ENCODE results near the gene PTK6.
A peak's percentile ranks its signal among the peaks of the same experiment; 100 is the strongest.

PTK6 gene

GRCh38 chr20:63556873-63557478 is 19.8 kb upstream of the PTK6 start:
- no peak for DNase-seq

GRCh38 chr20:63555661-63556381 is 18.6 kb upstream of the PTK6 start:
- no peak for DNase-seq

GRCh38 chr20:63554361-63555278 is 17.4 kb upstream of the PTK6 start:
- DNase-seq = no peak

DNA sequence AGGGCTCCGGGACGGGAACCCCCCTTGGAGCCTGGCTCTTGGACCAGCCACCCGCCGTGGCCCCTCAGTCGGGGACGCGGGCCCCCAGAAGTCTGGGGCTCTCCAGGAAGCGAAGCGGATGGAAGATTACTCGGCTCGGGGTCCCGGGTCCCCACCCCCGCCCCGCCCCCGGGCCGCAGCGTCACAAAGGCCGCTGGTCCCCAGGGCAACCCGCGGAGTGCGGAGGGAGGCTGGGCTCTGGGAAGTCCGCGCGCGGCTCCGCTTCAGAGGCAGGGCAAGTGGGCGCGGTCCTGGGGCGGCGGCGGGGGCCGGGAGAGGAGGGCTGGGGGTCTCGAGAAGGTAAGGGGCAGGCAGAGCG is 16.7 kb upstream of the PTK6 start, which contains the start of gene FNDC11:
TSS of gene FNDC11 (plus strand) at position 227 of the 358 bp plus-strand sequence. CDS start 1,505 bp downstream, outside the sequence.
- no peak for DNase-seq

GRCh38 chr20:63553251-63553932 is 16.2 kb upstream of the PTK6 start:
- DNase-seq = peak; percentile 70

GRCh38 chr20:63552481-63553249 is 15.5 kb upstream of the PTK6 start:
- DNase-seq = no peak

GRCh38 chr20:63551068-63551467 is 13.9 kb upstream of the PTK6 start:
- DNase-seq = no peak

DNA sequence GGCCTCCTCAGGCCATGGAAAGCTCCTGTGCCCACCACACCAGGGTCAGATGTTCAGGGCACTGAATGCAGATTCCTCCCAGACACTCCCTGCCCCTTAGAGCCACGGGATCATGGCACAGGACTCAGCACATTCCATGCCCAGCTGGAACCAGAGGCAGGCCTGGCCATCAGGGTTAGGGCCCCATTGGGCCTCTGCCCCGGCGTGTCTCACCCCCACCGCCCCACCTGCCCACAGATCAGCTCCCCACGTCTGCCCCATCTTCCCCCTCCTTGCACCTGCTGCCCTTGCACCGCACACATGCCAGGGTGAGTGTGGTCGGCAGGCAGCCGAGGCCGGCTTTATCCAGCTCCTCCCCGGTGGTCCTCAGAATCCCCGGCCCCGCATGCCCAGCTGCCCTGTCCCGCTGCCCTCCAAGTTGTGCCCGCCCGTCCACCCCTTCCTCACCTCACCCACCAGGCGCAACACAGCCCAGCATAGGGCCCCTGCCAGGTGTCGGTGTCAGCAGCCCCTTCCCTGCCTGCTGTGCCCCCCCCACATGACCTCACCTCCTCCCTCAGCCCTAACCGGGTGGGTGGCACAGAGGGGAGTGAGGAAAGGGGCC is 12.6 kb upstream of the PTK6 start:
- no peak for DNase-seq

- no peak for DNase-seq
These were observed 11.8 kb upstream of the PTK6 start for GRCh38 chr20:63549019-63549418.

GRCh38 chr20:63548542-63548941 is 11.4 kb upstream of the PTK6 start:
- DNase-seq = no peak

- DNase-seq = no peak
These were observed 10.7 kb upstream of the PTK6 start, which contains the start of gene SRMS for GRCh38 chr20:63547725-63548480. Gene SRMS (minus strand): TSS chr20:63547749. CDS start chr20:63547463, 286 bp downstream.

DNA sequence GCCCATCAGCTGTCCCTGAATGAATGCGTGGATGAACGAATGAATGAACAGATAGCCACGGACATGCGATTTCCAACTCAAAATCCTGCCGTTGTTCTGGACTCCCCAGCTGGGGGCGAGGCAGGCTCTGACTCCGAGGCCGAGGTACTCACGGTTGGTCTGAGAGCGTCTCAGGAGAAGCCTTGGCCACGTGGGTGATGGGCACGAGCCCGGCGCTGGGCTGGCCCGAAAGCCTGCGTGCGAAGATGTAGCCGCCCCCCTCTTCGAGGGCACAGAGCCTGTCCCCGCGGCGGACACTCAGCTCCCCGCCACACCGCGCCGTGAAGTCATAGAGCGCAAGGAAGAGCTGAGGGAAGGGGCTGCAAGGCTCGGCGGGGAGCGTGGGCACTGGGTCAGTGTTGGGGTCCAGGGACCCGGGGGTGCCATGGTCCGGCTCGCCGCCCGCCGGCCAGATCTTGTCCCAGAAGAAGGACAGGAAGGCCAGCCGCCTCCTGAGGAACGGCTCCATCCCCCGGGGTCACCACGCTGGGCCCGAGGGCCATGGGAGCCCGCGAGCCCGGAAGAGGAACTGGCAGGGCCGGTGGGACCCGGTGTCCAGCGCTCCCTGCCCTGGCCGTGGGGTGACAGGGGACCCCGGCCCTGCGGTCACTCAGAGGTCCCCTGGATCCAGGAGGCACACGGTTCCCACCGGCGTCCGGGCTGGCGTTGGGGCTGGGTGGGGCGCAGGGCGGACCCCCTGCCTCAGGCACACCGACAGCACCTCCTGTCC is 10.0 kb upstream of the PTK6 start:
- no peak for DNase-seq

GRCh38 chr20:63546256-63546955 is 9.2 kb upstream of the PTK6 start:
- DNase-seq = no peak

GRCh38 chr20:63545814-63546213 is 8.6 kb upstream of the PTK6 start:
- DNase-seq = no peak

DNA sequence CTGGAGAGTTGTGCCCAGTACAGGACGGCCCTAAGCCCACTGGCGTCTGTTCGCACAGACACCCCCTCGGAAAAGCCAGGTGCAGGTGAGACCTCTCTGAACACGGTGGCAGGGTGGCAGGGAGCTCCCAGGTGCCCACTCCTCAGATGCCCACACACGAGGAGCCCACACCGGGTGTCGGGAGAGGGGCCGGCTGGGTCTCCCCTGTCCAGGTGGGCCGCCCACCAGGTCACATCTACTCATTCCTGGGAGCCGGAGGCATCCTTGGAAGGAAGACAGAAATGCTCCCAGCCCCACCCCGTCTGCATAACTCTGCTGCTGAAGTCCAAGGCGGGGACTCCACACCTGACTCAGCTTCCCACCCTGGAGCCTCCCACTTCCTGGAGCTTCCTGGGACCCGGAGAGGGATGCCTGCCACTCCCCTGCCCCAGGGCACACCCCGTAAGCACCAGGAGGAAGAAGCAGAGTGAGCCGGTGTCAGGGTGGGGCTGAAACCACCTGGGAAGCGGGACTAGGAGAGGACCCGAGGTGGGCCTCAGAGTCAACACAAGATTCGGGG is 7.9 kb upstream of the PTK6 start:
- no peak for DNase-seq

DNA sequence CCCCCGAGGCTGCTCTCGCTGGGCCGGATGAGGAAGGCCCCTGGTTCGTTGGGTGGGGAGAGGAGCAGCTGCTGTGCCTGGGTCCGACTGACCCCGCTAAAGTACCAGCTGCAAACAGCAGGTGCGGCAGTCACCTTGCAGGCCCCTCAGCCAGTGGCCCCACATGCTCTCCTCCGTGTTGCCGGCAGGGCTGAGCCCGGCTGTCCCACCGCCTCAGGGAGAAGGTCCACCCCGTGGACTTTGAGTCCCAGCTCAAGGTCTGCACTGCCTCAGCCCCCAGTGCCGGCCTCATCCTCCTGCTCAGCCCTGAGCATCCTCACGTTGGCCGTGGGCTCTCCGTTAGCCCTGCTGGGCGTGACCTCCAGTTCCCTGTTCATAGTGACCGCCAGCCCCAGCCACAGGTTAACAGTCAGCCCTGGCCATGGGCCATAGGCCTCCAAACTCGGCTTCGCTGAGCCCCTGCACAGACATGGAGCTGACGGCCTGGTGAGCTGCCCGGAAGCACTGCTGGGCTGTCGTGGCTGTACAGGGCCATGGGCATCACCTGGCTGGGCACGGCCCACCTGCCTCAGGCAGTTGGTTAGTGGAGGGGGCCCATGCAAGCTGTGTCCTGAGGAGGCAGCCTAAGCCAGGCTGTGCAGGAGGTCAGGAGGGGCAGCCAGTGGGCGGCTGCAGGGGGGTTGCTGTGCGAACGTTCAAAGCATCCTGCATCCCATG is 7.2 kb upstream of the PTK6 start:
- DNase-seq = no peak

GRCh38 chr20:63543733-63544132 is 6.6 kb upstream of the PTK6 start:
- no peak for DNase-seq

DNA sequence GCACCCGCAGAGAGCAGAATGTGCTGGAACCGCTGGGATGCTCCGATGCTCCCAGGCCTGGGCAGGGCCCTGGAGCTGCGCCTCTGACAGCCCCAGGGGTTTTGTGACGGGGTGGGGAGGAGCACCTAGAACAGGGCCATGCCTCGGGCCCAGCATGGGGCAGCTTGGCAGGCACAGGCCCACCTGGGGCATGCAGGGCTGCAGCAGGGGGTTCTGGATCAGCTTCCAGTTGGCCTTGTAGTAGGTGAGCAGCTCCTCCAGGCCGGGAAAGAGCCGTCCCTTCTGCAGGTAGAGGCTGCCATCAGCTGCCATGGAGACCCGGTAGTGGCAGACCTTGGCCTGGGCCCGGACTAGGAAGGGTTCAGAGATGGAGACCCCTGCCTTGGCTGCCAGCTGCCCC is 6.0 kb upstream of the PTK6 start:
- no peak for DNase-seq

All from NCI-H1048 (cell line).